Lung (tissue), 13 donors: Measurements from ENCODE around the gene PNKD. TPM values are rescaled to one million over a fixed set of nuclear protein-coding genes. Genes with fewer than 3 reads are reported as not detected.

ENCODE experiments used
- ATAC-seq: fragments of 200-7000 bp; cut with Tn5 transposase; one replicate; pipeline ENCODE4 v1.9.1; 2020; ENCODE audit warnings: moderate number of reproducible peaks; ENCODE audit not compliant: insufficient read depth, low FRiP score
- DNase-seq, 3 donors: peaks; one replicate each; pipeline ENCODE4 v3.0.0-alpha.2; 2013 to 2017
- H3K27ac ChIP-seq, 2 donors: one replicate each; pipeline ENCODE4 v1.5.1; 2013; ENCODE audit warnings: mild to moderate bottlenecking in 2 of 2, moderate library complexity in 2 of 2, control low read depth in 1 of 2, inconsistent platforms in 1 of 2, low read depth in 1 of 2, low read length in 1 of 2
- H3K27me3 ChIP-seq, 3 donors: one replicate each; pipeline ENCODE4 v1.5.1; 2013; ENCODE audit warnings: low read length in 2 of 3; ENCODE audit not compliant: control insufficient read depth in 3 of 3, insufficient read depth in 3 of 3
- H3K36me3 ChIP-seq, 4 donors: one replicate each; pipeline ENCODE4 v1.5.1; 2013; ENCODE audit warnings: low read length in 4 of 4, mild to moderate bottlenecking in 1 of 4, moderate library complexity in 1 of 4; ENCODE audit not compliant: control insufficient read depth in 4 of 4, insufficient read depth in 4 of 4
- H3K4me1 ChIP-seq, 5 donors: one replicate each; pipeline ENCODE4 v1.5.1; 2013; ENCODE audit warnings: low read length in 5 of 5, mild to moderate bottlenecking in 2 of 5, moderate library complexity in 1 of 5; ENCODE audit not compliant: control insufficient read depth in 5 of 5, insufficient read depth in 5 of 5
- H3K4me3 ChIP-seq: one replicate; pipeline ENCODE4 v1.5.1; 2013; ENCODE audit warnings: mild to moderate bottlenecking, control low read depth, moderate library complexity
- H3K9ac ChIP-seq, 2 donors: one replicate each; pipeline ENCODE4 v1.5.1; 2013; ENCODE audit warnings: low read length in 2 of 2, control low read depth in 1 of 2; ENCODE audit not compliant: insufficient read depth in 1 of 2
- H3K9me3 ChIP-seq, 4 donors: one replicate each; pipeline ENCODE4 v1.5.1; 2013; ENCODE audit warnings: low read length in 3 of 4, mild to moderate bottlenecking in 1 of 4, moderate library complexity in 1 of 4; ENCODE audit not compliant: control insufficient read depth in 4 of 4, insufficient read depth in 3 of 4
- CTCF ChIP-seq: IDR thresholded peaks from 2 replicates; pipeline ENCODE4 v1.5.1; 2012; ENCODE audit warnings: mild to moderate bottlenecking; ENCODE audit errors: control extremely low read depth, extremely low read depth
- WGBS, 2 donors: extraction: QIAGEN DNeasy Blood & Tissue Kit; methylation state at CpG; one replicate each; pipeline ENCODE4 v1.1.7; 2013; 5-methylcytosine and 5-hydroxymethylcytosine counted together
- polyA plus RNA-seq, 2 donors: library from polyadenylated mRNA; stranded (reverse); fragments of 200-250 nt; gene quantifications; one replicate each; pipeline ENCODE4 v1.2.1, GENCODE V29; 2013
- small RNA-seq: library from RNA; depleted of rRNA; stranded (forward); fragments of <200 nt; gene quantifications from one replicate; pipeline ENCODE3, GENCODE V24; 2014; ENCODE audit warnings: low replicate concordance
- total RNA-seq, 2 donors: library from RNA; depleted of rRNA in 1 of 2; stranded (reverse); fragments of >200 nt in 1 of 2; gene quantifications; one replicate each; pipeline ENCODE4 v1.2.1, GENCODE V29; 2014 to 2021
- donor health status: control.
- donor health status: control.
- donor health status: Bipolar disorder and iron deficiency.
- donor health status: healthy.
- donor health status: DM: yes; HTN: yes; CAD: no.

Gene PNKD
- total and polyA plus RNA-seq, 4 donors = 83.8 to 137 (median 114) TPM

- WGBS, 2 donors = 74 to 82% methylated on average over 6 of the region's 6 CpGs
- Histone ChIP-seq H3K27ac (peak overlapping the region in 1 of 2 donors; percentile 35), H3K27me3 (no peaks in the 10 kb centered on the region)
These were observed 124.7 kb downstream of the PNKD start for GRCh38 chr2:218395090-218395444.

GRCh38 chr2:218395456-218395825 lies 125.1 kb downstream of the PNKD start:
- no peaks in the 10 kb centered on the region for H3K27me3 ChIP-seq
- H3K36me3 ChIP-seq = no peaks in the 10 kb centered on the region
- H3K9me3 ChIP-seq = no peaks in the 10 kb centered on the region
- DNase-seq = no peak
- H3K4me3 ChIP-seq = no peak overlapping the region
- no peak for ATAC-seq
- H3K4me1 ChIP-seq = peaks cover 0 to 23% (median 8%) of the 10 kb centered on the region in 5 donors
- H3K9ac ChIP-seq = peak overlapping the region in 1 of 2 donors; percentile 23
- WGBS, 2 donors = 28 to 43% methylated on average over 16 of the region's 16 CpGs
- TF ChIP-seq CTCF = no peak
- peak overlapping the region; percentile 99 for H3K27ac ChIP-seq

More at GRCh38 chr2:218395090-218395444, 124.7 kb downstream of the PNKD start:
- H3K4me3 ChIP-seq = no peak overlapping the region
- TF ChIP-seq CTCF = no peak
- no peaks in the 10 kb centered on the region for H3K9me3 ChIP-seq
- ATAC-seq (no peak), DNase-seq (no peak)
- no peak overlapping the region for H3K9ac ChIP-seq
- H3K4me1 ChIP-seq = peaks cover 0 to 23% (median 8%) of the 10 kb centered on the region in 5 donors
- no peaks in the 10 kb centered on the region for H3K36me3 ChIP-seq

GRCh38 chr2:218395826-218396687 lies 125.7 kb downstream of the PNKD start:
- Histone ChIP-seq H3K27ac (peak overlapping the region; percentile 99), H3K9me3 (no peaks in the 10 kb centered on the region), H3K36me3 (no peaks in the 10 kb centered on the region), H3K9ac (peak overlapping the region; percentile 89 to 95), H3K27me3 (no peaks in the 10 kb centered on the region), H3K4me3 (peak overlapping the region; percentile 66), H3K4me1 (peaks cover 0 to 26% (median 9%) of the 10 kb centered on the region in 5 donors)
- ATAC-seq (peak; percentile 69), DNase-seq (peak; percentile 98 to 99 (median 98))
- TF ChIP-seq CTCF = peak; percentile 69
- 1 to 2% methylated on average over 57 of the region's 57 CpGs for WGBS, 2 donors

Small RNA genes within 50 kb of the gene (small RNA-seq; reads per million reads assigned to genes)
- gene MIR6810 = not detected

Other genes starting within 250 kb of the PNKD start
- gene RUFY4, start 201.3 kb upstream of the PNKD start, total RNA-seq = under 1 TPM; 0.15 to 0.31 TPM
- gene RUFY4, start 201.3 kb upstream of the PNKD start, polyA plus RNA-seq = under 1 TPM; 0.43 to 0.57 TPM
- 1 to 10 TPM; 1.6 to 7.4 TPM for gene CXCR2, start 144.5 kb upstream of the PNKD start, total RNA-seq
- 10 to 100 TPM in 1 of 2 donors, under 1 TPM in 1; 0.73 to 31.5 TPM for gene CXCR2, start 144.5 kb upstream of the PNKD start, polyA plus RNA-seq
- 1 to 10 TPM; 1.9 to 6.4 TPM for gene CXCR1, start 103.6 kb upstream of the PNKD start, total RNA-seq
- gene CXCR1, start 103.6 kb upstream of the PNKD start, polyA plus RNA-seq = 10 to 100 TPM in 1 of 2 donors, under 1 TPM in 1; 0.47 to 49.0 TPM
- gene ARPC2, start 53.3 kb upstream of the PNKD start, total RNA-seq = 100 to 1,000 TPM; 284 to 332 TPM
- 100 to 1,000 TPM; 190 to 490 TPM for gene ARPC2, start 53.3 kb upstream of the PNKD start, polyA plus RNA-seq
- gene GPBAR1, start 9.5 kb upstream of the PNKD start, total RNA-seq = 1 to 10 TPM in 1 of 2 donors, under 1 TPM in 1; 0.60 to 3.2 TPM
- gene GPBAR1, start 9.5 kb upstream of the PNKD start, polyA plus RNA-seq = 1 to 10 TPM; 1.0 to 3.3 TPM
- 100 to 1,000 TPM in 1 of 2 donors, 10 to 100 TPM in 1; 72.9 to 193 TPM for gene AAMP, start 382 bp upstream of the PNKD start, total RNA-seq
- gene AAMP, start 382 bp upstream of the PNKD start, polyA plus RNA-seq = 10 to 100 TPM; 62.0 to 84.2 TPM
- gene TMBIM1, start 22.0 kb downstream of the PNKD start, total RNA-seq = 100 to 1,000 TPM; 106 to 258 TPM
- 100 to 1,000 TPM in 1 of 2 donors, 10 to 100 TPM in 1; 92.1 to 188 TPM for gene TMBIM1, start 22.0 kb downstream of the PNKD start, polyA plus RNA-seq
- 10 to 100 TPM in 1 of 2 donors, 1 to 10 TPM in 1; 5.6 to 12.8 TPM for gene CATIP, start 86.3 kb downstream of the PNKD start, total RNA-seq
- gene CATIP, start 86.3 kb downstream of the PNKD start, polyA plus RNA-seq = 1 to 10 TPM; 5.6 to 6.3 TPM
- gene SLC11A1, start 111.8 kb downstream of the PNKD start, total RNA-seq = 100 to 1,000 TPM in 1 of 2 donors, 10 to 100 TPM in 1; 57.6 to 262 TPM
- 100 to 1,000 TPM; 206 to 359 TPM for gene SLC11A1, start 111.8 kb downstream of the PNKD start, polyA plus RNA-seq
- gene CTDSP1, start 129.3 kb downstream of the PNKD start, total RNA-seq = 100 to 1,000 TPM; 155 to 183 TPM
- 100 to 1,000 TPM; 113 to 123 TPM for gene CTDSP1, start 129.3 kb downstream of the PNKD start, polyA plus RNA-seq
- gene VIL1, start 148.6 kb downstream of the PNKD start, total RNA-seq = under 1 TPM; 0.21 to 0.77 TPM
- under 1 TPM; 0.06 to 0.09 TPM for gene VIL1, start 148.6 kb downstream of the PNKD start, polyA plus RNA-seq